Measurements from ENCODE around the gene SLC6A20. TPM values are rescaled to one million over a fixed set of nuclear protein-coding genes. Genes with fewer than 3 reads are reported as not detected.

SLC6A20 gene
- total and polyA plus RNA-seq, 9 donors, result 0.05 to 3.3 (median 0.23) TPM; not detected in 2

GRCh38 chr3:45741247-45741646, 55.1 kb downstream of the SLC6A20 start:
- H3K36me3 ChIP-seq, result no peaks in the 10 kb centered on the region
- no peak for DNase-seq
- intact Hi-C loops (cut with DNase I), result no loop called here
- H3K4me1 ChIP-seq (ENCODE audit: insufficient read depth), result no peaks in the 10 kb centered on the region
- no peak for TF ChIP-seq CTCF (IDR thresholded peaks at IDR 0.05)
- TF ChIP-seq POLR2A (IDR thresholded peaks at IDR 0.05), result no peak
- no peak for TF ChIP-seq EP300 (IDR thresholded peaks at IDR 0.05)
- H3K9me3 ChIP-seq, result no peaks in the 10 kb centered on the region
- no peaks in the 10 kb centered on the region for H3K27me3 ChIP-seq
- no peak overlapping the region for H3K27ac ChIP-seq
- no peak overlapping the region for H3K4me3 ChIP-seq

- Histone ChIP-seq H3K27ac (no peak overlapping the region), H3K36me3 (no peaks in the 10 kb centered on the region), H3K4me3 (no peak overlapping the region), H3K27me3 (no peaks in the 10 kb centered on the region), H3K9me3 (no peaks in the 10 kb centered on the region), H3K4me1 (ENCODE audit: insufficient read depth) (no peaks in the 10 kb centered on the region)
- TF ChIP-seq POLR2A (IDR thresholded peaks at IDR 0.05), result no peak
- no peak for TF ChIP-seq EP300 (IDR thresholded peaks at IDR 0.05)
- no peak for TF ChIP-seq CTCF (IDR thresholded peaks at IDR 0.05)
- intact Hi-C loops (cut with DNase I), result no loop called here
- 91 to 95% (median 93%) methylated on average over 2 of the region's 2 CpGs for WGBS, 3 donors
- no peak for DNase-seq
Observed at GRCh38 chr3:45739991-45740390, 56.3 kb downstream of the SLC6A20 start.

GRCh38 chr3:45737234-45737633, 59.1 kb downstream of the SLC6A20 start:
- Histone ChIP-seq H3K9me3 (no peaks in the 10 kb centered on the region), H3K4me3 (no peak overlapping the region), H3K36me3 (no peaks in the 10 kb centered on the region), H3K27ac (no peak overlapping the region), H3K4me1 (ENCODE audit: insufficient read depth) (no peaks in the 10 kb centered on the region), H3K27me3 (no peaks in the 10 kb centered on the region)
- TF ChIP-seq EP300 (IDR thresholded peaks at IDR 0.05) (no peak), POLR2A (IDR thresholded peaks at IDR 0.05) (no peak), CTCF (IDR thresholded peaks at IDR 0.05) (no peak)
- DNase-seq, result no peak
- intact Hi-C loops (cut with DNase I), result no loop called here
- 88 to 97% (median 96%) methylated on average over 2 of the region's 2 CpGs for WGBS, 3 donors

GRCh38 chr3:45736707-45737106, 59.6 kb downstream of the SLC6A20 start:
- H3K9me3 ChIP-seq, result no peaks in the 10 kb centered on the region
- intact Hi-C loops (cut with DNase I), result no loop called here
- no peaks in the 10 kb centered on the region for H3K36me3 ChIP-seq
- H3K27me3 ChIP-seq, result no peaks in the 10 kb centered on the region
- no peak for DNase-seq
- H3K4me1 ChIP-seq (ENCODE audit: insufficient read depth), result no peaks in the 10 kb centered on the region
- no peak for TF ChIP-seq EP300 (IDR thresholded peaks at IDR 0.05)
- no peak for TF ChIP-seq CTCF (IDR thresholded peaks at IDR 0.05)
- no peak for TF ChIP-seq POLR2A (IDR thresholded peaks at IDR 0.05)
- H3K27ac ChIP-seq, result no peak overlapping the region
- no peak overlapping the region for H3K4me3 ChIP-seq

Data from ovary (tissue), 9 donors.